Measurements from ENCODE around the gene NKAIN2. TPM values are rescaled to one million over a fixed set of nuclear protein-coding genes. Genes with fewer than 3 reads are reported as not detected.

Gene NKAIN2
- total RNA-seq, 1 experiment from 2014 or later: not detected

GRCh38 chr6:123994891-123995635, 191.4 kb downstream of the NKAIN2 start:
- intact Hi-C loops (cut with micrococcal nuclease; ENCODE audit: unreplicated experiment): no loop called here
- Mint-ChIP-seq H3K27me3 (ENCODE audit: unreplicated experiment) (no peaks in the 10 kb centered on the region), H3K36me3 (ENCODE audit: insufficient read depth, unreplicated experiment) (no peaks in the 10 kb centered on the region), H3K27ac (ENCODE audit: unreplicated experiment) (no peak overlapping the region), H3K4me1 (ENCODE audit: low read depth, unreplicated experiment) (no peaks in the 10 kb centered on the region), H3K9me3 (ENCODE audit: low read depth, unreplicated experiment) (no peaks in the 10 kb centered on the region), H3K4me3 (ENCODE audit: low read depth, unreplicated experiment) (no peak overlapping the region)
- CTCF ChIA-PET: no interaction called here
- no TSS peak for BruUV-seq (replicated peaks)
- no peak for TF ChIP-seq CTCF (IDR thresholded peaks at IDR 0.05; ENCODE audit: unreplicated experiment)
- DNase-seq: no peak

GRCh38 chr6:123997223-123997622, 193.6 kb downstream of the NKAIN2 start:
- CTCF ChIA-PET: no interaction called here
- no peak for DNase-seq
- Mint-ChIP-seq H3K9me3 (ENCODE audit: low read depth, unreplicated experiment) (no peaks in the 10 kb centered on the region), H3K36me3 (ENCODE audit: insufficient read depth, unreplicated experiment) (no peaks in the 10 kb centered on the region), H3K4me3 (ENCODE audit: low read depth, unreplicated experiment) (no peak overlapping the region), H3K27me3 (ENCODE audit: unreplicated experiment) (no peaks in the 10 kb centered on the region), H3K4me1 (ENCODE audit: low read depth, unreplicated experiment) (no peaks in the 10 kb centered on the region), H3K27ac (ENCODE audit: unreplicated experiment) (no peak overlapping the region)
- BruUV-seq (replicated peaks): no TSS peak
- no peak for TF ChIP-seq CTCF (IDR thresholded peaks at IDR 0.05; ENCODE audit: unreplicated experiment)
- intact Hi-C loops (cut with micrococcal nuclease; ENCODE audit: unreplicated experiment): no loop called here

GRCh38 chr6:124002377-124003081, 198.9 kb downstream of the NKAIN2 start:
- Mint-ChIP-seq H3K4me1 (ENCODE audit: low read depth, unreplicated experiment) (no peaks in the 10 kb centered on the region), H3K27me3 (ENCODE audit: unreplicated experiment) (no peaks in the 10 kb centered on the region), H3K36me3 (ENCODE audit: insufficient read depth, unreplicated experiment) (no peaks in the 10 kb centered on the region), H3K27ac (ENCODE audit: unreplicated experiment) (no peak overlapping the region), H3K4me3 (ENCODE audit: low read depth, unreplicated experiment) (no peak overlapping the region), H3K9me3 (ENCODE audit: low read depth, unreplicated experiment) (no peaks in the 10 kb centered on the region)
- intact Hi-C loops (cut with micrococcal nuclease; ENCODE audit: unreplicated experiment): no loop called here
- DNase-seq: no peak
- CTCF ChIA-PET: no interaction called here
- TF ChIP-seq CTCF (IDR thresholded peaks at IDR 0.05; ENCODE audit: unreplicated experiment): no peak
- no TSS peak for BruUV-seq (replicated peaks)

- no peak for DNase-seq
- Mint-ChIP-seq H3K27ac (ENCODE audit: unreplicated experiment) (no peak overlapping the region), H3K4me1 (ENCODE audit: low read depth, unreplicated experiment) (no peaks in the 10 kb centered on the region), H3K36me3 (ENCODE audit: insufficient read depth, unreplicated experiment) (no peaks in the 10 kb centered on the region), H3K4me3 (ENCODE audit: low read depth, unreplicated experiment) (no peak overlapping the region), H3K9me3 (ENCODE audit: low read depth, unreplicated experiment) (no peaks in the 10 kb centered on the region), H3K27me3 (ENCODE audit: unreplicated experiment) (no peaks in the 10 kb centered on the region)
- CTCF ChIA-PET: no interaction called here
- intact Hi-C loops (cut with micrococcal nuclease; ENCODE audit: unreplicated experiment): no loop called here
- no TSS peak for BruUV-seq (replicated peaks)
- no peak for TF ChIP-seq CTCF (IDR thresholded peaks at IDR 0.05; ENCODE audit: unreplicated experiment)
These were observed 203.6 kb downstream of the NKAIN2 start for GRCh38 chr6:124007266-124007665.

All from Calu3 (cell line).